SW480 (cell line): ENCODE data around the gene SNUPN.

ENCODE experiments used
- DNase-seq: peaks from one replicate; pipeline ENCODE4 v3.0.0-alpha.2; 2016; ENCODE audit warnings: low spot score

SNUPN gene

DNA sequence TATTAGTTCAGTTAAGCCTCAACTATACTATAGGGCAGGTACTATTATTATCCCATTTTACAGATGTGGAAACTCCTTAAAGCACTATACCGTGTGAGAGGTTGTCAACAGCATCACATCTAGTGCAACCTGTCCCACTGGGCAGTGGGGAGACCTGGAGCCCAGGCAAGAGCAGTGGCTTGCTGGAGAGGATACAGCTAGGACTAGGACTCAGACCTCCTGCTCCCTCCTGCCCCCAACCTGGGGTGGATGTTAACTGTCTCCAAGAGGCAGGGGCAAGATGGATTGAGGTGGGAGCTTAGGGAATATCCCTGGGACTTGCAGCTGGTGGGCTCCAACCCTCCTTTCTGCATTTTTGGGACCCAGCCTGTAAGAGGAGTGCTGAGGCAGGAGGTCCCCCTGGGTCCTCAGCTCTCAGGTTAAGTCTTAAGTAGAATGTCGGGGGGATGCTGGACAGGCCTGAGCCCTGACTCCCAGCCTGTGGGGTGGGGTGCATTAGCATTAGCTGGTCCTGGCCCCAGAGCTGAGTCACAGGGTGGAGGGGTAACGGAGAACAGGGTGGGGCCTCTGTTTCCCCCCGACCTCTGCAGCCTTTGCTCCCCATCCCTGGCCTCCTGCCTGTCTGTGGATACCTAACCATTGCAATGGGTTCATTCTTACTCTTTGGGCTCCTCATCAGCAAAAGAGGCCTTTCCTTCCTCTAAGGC, 28.8 kb upstream of the SNUPN start:
- DNase-seq = no peak

DNA sequence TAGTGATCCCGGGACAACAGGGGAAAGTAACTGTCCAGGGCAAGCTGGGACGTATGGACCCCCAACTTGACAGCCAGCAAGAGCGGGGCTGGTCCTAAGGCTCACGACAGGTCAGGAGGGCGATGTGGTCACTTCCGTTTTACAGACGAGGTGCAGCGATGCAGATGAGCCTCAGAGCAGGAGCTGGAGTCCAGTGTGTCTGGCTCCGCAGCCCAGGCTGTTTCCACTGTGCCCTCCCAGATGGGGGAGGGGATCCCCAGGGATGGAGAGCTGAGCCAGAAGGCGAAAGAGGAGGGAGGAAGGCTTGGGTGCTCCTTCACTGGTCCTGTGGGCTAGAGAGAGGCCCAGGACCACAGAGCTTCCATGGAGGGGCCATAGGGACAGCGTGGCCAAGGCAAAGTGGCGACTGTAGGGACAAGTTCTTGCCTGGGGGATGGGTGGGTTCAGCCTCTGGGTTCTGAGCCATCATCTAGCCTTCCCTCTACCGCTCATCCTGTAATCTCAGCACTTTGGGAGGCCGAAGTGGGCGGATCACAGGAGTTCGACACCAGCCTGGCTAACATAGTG, 27.9 kb upstream of the SNUPN start:
- no peak for DNase-seq

DNA sequence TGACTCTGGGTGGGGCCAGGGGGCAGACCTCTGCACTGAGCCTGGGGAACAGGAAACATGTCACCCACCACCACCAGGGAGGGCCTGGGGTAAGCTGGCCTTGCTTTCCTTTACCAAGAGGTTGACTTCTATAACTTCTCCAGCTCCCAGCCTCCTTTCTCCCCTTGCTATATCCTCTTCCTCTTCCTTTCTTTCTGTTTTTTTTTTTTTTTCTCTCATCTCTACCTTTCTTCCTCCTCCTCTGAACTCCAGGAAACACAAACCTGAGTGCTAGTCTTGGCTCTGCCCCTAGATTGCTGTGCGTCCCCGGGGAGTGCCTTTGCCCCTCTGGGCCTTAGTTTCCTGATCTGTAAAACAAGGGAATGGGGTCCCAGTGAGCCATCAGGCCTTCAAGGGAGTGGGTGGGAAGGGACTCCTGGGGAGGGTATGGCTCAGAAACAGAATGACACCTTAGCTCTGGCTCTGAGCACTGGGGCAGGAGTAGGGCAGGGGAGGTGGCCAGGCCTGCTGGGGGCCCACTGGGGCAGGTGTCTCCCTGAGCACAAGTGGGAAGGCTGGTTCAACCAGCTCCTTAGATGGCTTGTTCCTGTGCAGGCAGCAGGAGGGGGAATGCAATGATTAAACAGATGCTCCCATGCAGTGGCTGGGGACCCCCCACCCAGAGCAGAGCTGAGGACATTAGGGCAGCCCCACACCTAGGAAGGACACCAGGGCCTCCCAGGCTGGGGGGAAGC, 26.5 kb upstream of the SNUPN start:
- DNase-seq = no peak

DNA sequence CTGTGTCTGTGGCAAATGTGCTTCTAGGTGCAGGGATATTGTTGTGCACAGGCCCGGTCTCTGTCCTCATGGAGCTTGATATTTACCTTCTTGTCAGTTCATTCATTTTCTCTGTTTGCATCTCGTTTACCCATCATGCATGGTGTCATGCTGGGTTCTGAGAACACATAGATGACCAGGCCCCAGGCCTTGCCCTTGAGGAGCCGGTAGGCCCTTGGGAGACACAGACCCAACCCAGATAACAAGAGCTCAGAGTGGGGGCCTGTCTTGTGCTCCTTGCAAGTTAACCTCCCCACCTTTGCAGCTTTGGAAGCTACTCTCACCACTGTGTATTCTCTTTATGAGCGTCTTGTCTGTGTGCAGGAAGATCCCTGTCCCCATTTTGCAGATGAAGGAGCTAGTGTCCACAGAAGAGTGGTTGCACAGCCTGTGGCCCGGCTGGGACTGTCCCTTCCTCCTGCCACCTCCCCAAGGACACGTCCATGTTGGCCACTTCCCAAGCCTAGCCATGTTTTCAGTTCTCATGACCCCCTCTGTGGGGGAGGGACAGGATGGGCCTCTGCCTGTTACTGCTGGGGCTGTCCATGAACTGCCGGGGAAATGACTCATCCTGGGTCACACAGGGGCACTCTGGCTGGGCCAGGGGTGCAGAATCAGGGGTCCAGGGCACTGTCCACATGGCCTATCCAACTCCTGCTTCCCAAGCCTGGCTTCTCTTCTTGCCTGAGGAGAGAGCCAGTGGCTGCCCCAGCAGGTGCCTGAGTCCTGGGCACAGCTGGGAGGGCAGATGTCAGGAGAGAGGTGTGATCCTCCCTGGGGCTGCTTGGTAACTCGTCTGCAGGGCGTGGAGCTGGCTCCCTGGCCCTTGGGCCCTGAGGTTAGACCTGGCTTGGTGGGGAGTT, 25.6 kb upstream of the SNUPN start:
- DNase-seq = no peak

DNA sequence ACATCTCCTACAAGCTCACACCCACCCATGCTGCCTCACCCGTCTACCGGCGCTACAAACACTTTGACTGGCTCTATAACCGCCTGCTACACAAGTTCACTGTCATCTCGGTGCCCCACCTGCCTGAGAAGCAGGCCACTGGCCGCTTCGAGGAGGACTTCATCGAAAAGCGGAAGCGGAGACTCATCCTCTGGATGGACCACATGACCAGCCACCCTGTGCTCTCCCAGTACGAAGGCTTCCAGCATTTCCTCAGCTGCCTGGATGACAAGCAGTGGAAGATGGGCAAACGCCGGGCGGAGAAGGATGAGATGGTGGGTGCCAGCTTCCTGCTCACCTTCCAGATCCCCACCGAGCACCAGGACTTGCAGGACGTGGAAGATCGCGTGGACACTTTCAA, 24.3 kb upstream of the SNUPN start:
- no peak for DNase-seq

DNA sequence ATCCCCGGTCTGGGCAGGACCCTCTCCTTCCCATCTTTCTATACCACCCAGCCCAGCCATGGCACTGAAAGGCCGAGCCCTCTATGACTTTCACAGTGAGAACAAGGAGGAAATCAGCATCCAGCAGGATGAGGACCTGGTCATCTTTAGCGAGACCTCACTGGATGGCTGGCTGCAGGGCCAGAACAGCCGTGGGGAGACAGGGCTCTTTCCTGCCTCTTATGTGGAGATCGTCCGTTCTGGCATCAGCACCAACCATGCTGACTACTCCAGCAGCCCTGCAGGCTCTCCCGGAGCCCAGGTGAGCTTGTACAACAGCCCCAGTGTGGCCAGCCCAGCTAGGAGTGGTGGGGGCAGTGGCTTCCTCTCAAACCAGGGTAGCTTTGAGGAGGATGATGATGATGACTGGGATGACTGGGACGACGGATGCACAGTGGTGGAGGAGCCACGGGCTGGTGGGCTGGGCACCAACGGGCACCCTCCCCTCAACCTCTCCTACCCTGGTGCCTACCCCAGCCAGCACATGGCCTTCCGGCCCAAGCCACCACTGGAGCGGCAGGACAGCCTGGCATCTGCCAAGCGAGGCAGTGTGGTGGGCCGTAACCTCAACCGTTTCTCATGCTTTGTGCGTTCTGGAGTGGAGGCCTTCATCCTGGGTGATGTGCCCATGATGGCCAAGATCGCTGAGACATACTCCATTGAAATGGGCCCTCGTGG, 23.7 kb upstream of the SNUPN start:
- no peak for DNase-seq

DNA sequence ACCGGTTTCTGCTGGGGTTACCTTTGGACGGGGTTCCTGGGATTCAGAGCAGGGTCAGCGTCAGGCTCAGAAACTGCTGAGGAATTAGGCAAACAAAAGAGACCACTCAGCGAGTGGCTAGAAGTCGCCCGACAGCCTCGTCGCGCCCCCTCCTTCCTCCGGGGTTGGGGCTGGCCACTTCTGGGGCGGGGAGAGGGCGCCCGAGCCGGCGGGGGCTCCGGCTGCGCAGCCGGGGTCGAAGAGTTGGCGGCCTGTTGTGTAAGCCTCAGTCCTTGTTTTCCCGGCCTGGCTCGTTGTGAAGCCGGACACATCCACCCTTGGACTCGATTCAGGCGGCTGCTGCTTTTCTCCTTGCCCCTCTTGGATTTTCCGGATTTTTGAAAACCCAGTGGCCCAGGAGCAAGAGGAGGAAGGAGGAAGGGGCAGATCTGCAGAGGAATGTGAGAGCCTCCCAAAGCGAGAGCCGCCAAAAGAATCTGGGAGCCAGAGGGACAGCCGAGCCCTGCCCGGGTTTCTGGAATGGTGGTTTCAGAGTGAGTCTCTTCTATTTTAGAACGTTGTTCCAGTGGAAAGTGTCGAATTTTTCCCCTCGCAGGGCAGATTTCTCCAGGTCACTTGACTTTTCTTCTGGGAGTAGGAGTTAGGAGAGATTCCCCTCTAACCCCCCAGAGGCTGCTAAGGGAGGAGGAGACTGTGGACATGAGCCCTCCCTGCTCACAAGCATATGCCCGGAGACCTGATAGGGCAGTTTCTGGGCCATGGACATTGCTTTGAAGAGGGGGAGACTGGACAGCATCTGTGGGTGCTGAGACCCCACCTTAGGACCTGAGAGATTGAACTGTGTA, 22.9 kb upstream of the SNUPN start:
- DNase-seq = no peak

DNA sequence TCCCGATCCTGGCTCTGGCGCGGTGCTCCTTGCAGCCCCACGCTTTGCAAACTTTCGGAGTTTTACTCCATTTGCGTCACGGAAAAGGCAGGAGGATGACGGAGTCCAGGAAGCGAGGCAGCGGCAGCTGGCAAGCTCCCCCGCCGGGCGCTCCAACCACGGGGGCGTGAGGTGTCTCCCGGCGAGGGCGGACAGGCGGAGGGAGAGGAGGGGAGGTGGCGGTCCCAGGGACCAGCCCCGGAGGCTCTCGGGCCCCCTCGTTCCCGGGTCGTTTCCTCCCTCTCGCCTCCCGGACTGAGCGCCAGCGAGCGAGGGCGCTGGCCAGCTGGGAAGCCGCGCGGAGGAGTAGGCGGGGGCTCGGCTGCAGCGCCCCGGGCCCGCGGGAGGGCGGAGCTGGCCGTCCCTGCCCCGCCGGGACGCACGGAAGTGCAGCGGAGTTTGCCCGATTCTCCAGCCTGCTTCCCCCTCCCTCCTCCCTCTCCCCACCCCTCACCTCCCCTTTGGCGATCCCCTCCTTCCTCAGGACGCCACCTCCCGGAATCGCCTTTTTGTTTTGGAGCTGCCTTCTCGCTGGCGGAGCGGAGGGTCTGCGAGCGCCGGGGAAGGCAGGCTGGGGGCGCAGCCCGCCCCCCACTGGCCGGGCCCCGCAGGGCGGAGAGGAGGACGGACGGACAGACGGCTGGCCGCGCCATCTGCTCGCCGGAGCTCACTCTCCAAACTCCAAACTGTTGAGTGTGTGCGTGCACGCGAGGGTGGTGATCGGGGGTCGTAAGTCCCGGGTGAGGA, 22.0 kb upstream of the SNUPN start, which contains the start of gene SNX33:
Gene SNX33 (plus strand): TSS at position 543 of the 786 bp plus-strand sequence. CDS start 1,191 bp downstream, outside the sequence.
- DNase-seq = peak; percentile 60

DNA sequence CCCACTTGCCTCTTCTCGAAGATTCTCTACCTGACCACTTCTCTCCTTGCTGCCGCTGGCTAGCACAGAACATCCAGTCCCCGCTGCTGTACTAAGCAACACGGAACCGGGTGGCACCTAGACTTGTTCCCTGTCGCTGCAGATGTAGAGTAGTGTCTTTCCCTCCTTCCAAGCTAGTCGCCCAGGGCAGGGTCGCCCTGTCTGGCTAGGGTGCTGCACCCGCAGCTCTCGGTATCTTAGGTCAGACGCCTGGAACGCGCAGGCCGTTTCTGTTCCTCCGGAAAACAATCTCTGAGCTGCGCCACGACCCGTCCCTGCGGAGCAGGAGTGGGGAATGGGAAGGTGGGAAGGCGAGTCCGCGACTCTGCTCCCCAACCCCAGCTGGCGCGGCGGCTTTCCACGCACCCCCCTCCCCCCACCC, 21.4 kb upstream of the SNUPN start:
- DNase-seq = no peak

DNA sequence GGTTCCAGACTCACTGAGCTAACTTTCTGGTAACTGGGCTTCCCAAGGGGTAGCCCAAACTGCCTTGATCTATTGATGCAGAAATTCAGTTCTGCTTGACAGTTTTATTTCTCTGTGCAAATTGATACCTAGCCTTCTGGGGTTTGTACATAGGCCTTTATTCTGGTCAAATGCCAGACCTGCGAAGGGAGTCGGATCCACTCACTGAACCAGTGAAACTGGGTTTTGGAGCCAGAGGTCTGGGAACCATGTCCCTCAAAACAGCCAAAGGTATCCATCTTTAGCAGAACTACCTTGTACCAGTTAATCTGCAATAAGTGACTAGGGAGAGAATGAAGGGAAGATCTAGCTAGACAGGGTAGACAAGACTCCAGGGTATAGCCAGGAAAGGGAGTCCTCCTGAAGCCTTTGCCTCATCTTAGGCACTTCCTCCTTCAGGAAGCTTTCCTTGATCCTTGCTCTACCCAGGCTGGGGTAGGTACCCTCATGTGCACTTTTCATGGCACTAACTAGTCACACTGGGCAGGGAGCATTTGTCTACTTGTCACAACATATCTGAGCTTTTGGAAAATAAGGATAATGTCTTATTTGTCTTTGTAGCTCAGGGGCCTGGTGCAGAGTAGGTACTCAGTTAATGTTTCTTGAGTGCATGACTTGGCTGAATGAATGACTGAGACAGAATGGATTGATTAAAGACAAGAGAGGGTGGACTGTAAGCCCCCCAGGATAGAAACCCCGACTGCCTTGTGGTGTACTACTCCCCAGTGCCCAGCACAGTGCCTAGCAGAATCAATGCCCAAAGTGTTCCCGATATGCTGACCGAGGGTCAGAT, 20.8 kb upstream of the SNUPN start:
- no peak for DNase-seq

DNA sequence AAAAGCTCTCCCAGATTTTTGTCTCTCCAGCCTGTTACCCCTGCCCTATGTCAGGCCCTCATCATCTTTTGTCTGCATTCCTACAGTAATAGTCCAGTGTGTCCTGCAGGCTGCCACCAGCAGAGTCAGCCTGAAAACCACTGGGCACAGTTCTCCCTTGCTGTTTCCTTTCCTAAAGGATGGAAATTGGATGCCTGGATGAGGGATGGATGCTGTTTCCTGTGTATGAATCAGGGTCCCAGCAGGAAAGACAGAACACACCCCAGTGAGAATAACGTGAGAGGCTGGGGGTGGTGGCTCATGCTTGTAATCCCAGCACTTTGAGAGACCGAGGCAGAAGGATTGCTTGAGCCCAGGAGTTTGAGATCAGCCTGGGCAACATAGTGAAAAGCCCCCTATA, 18.9 kb upstream of the SNUPN start:
- DNase-seq = no peak

DNA sequence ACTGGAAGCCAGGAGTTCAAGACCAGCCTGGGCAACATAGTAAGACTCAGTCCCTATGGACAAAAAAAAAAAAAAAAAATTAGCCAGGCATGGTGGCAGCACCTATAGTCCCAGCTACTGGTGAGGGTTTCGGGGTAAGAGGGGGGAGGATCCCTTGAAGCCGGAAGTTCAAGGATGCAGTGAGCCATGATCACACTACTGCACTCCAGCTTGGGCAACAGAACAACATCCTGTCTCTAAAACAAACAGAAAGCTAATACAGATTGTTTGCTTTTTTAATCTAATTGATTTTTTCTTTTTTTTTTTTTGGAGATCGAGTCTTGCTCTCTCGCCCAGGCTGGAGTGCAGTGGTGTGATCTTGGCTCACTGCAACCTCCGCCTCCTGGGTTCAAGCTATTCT, 16.1 kb upstream of the SNUPN start:
- DNase-seq = no peak

DNA sequence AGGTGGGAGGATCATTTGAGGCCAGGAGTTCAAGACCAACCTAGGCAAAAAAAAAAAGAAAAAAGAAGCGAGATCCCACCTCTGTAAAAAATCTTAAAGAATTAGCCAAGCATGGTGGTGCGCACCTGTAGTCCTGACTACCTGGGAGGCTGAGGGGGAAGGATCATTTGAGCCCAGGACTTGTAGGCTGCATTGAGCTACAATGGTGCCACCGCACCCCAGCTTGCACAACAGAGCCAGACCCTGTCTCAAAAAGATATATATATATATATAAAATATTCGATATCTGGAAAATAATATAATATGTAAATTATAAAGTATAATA, 15.6 kb upstream of the SNUPN start:
- no peak for DNase-seq

DNA sequence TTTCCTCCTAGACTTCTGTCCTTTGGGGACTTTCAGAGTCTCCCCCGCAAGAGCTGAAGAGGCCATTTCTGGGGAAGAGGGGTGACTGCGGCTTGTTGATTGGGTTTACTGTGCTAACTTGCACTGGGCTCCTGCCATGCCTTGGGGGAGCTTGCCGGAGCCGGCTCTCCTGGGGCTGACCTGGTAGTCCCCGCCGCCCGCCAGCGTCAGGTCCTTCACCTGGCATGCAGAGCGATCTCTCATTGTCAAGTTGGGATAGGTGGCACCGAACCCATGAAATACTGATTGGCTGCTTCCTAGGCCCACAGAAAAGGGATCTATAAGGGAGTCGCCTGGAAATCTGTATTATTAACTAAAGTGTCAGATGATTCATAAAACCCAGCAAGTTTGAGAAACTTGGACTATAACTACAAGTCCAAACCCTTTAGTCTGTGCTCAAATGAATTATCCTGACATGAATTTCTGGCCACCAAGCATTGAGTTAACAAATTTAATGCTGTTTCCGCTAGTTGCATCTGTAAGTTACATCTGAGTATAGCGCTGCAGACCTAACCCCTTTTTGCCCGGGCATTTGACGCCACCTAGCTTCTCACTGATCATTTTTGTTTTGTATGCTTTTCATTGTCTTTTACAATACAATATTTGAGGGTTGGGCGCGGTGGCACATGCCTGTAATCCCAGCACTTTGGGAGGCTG, 15.1 kb upstream of the SNUPN start:
- DNase-seq = peak; percentile 73

DNA sequence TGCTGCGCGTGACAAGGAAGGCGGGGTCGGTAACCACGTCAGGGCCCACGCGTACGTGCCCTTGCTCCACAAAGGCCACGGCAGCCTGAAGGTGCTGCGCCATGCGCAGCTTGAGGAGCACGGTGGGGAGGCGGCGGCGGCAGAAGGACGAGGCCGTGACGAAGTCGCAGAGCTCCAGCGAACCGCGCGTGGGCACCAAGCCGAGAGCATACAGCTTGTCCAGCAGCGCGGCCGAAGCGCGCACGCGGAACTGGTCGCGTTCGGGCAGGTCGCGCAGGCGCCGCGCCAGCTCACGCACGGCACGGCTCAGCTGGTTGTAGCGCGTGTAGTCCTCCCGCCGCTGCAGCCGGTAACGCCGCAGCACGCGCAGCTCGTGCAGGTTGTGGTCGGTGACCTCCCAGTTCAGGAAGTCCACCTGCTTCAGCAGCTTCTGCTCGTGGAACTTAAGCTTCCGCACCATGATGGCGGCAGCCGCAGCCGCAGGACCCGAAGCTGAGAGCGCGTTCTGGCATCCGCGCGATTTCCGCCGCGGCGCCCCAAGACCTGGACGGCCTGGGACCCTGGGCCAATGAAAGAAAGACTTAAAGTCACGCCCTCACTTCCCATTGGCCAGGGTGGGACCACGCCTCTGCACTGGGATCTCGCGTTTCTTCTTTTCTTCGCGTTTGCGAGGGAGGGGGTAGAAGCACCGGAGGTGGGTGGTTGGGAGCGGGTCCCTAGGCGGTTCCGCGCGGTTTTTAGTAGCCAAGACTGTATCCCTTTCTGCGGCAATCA, 14.4 kb upstream of the SNUPN start, which contains the start of gene IMP3:
Gene IMP3 (minus strand): TSS at position 516 of the 774 bp plus-strand sequence. CDS start 56 bp downstream, at position 460.
- peak; percentile 97 for DNase-seq

DNA sequence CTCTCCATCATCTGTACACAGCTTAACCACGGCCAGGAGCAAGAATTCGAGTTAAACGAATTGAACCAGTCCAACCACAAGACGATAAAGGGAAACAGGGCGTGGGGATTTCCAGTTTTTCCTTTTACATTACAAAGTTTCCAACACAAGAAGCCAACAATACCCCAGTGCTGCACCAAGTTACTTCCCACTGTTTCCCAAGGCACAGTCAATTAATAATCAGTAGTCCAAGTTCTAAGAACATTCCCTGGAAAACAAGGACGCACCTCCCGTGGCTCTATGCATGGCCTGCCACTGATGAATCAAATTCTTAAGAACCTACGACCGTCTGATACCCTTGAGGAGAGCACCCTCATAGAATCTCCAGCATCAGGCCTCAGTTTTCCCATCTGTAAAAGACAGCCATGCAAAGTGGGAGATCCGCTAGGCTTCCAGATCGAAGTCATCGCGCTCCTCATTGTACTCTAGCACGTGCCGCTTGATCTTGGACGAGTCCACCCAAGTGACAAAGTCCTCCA, 13.7 kb upstream of the SNUPN start:
- no peak for DNase-seq
